ENCODE data around the gene SLC44A4.
A peak's percentile ranks its signal among the peaks of the same experiment; 100 is the strongest.
"Not testable (repeated sequence)": the region's sequence is repeated elsewhere in the genome, so short reads cannot be mapped to it uniquely, and the experiment has no call there.

SLC44A4 gene

DNA sequence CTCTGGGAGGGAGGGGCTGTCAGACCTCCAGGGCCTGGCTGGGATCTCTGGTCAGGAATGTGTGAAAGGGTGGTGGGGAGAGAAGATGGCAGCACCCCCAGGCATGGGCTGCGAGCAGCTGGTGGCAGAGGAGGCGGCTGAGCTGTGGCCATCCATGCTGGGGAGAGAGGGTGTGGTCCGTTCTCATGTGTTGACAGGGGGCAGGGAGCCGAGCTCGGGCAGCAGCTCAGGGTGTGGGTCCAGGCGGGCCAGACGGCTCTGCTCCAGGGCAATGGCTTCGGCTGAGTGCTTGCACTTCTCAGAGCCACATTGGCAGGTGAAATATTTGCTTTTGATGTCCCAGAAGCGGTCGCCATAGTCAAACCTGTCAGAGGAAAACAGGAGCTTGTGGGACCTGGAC, 1.1 kb upstream of the SLC44A4 start:
- DNase-seq (ENCODE audit: low read depth in 2 of 2): no peak

DNA sequence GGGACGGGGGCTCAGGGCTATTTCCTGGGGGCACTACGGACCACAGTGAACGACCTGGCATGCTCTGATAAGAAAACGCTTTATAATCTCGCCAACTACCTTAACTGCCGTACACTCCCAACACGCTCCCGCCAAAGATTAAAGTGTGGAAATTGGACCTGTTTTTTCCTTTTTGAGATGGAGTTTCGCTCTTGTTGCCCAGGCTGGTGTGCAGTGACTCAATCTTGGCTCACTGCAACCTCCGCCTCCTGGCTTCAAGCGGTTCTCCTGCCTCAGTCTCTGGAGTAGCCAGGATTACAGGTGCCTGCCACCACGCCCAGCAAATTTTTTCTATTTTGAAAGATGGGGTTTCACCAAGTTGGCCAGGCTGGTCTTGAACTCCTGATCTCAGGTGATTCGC, 346 bp upstream of the SLC44A4 start:
- no peak for DNase-seq (ENCODE audit: low read depth in 2 of 2)

DNA sequence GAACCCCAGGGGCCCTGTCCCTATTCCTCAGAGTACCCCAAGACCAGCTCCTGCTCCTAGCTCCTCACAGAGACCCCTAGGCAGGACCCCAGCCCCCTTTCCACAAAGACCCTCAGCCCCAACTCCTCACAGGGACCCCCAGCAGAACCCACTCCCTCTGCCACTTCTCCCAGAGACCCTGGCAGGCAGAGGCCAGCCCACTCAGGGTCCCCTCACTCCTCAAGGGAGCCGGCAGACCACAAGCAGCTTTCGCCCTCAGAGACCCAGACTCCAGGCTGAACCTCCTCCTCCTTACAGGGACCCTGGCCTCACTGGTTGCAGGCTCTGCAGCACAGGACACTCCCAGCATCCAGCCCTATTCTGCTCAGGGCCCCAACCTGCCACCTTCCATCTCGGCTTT, 575 bp downstream of the SLC44A4 start:
- DNase-seq (ENCODE audit: low read depth in 2 of 2): no peak

DNA sequence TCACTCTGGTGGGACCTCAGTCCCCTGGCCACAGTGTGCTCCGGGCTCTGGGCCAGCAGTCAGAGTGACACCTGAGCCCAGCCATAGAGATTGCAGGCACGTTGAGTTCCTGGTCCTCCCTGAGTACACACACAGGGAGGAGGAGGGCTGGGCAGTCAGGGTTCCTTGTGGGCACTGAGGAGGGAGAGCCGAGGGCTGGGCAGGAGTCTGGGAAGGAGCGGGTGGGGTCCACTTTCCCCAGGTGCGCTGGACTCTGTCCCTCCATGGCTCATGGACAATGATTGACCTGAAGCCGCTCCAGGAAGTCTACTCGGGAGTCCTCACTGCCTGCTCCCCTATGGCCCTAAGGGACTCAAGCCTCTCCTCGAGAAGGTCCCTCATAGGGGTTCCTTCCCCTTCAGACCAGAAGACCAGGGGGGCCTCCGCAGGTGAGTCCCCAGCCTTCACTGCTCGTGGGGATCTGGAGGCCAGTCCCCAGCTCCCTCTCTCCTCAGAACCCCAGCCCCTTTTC, 1.1 kb downstream of the SLC44A4 start:
- DNase-seq (ENCODE audit: low read depth in 2 of 2): no peak

DNA sequence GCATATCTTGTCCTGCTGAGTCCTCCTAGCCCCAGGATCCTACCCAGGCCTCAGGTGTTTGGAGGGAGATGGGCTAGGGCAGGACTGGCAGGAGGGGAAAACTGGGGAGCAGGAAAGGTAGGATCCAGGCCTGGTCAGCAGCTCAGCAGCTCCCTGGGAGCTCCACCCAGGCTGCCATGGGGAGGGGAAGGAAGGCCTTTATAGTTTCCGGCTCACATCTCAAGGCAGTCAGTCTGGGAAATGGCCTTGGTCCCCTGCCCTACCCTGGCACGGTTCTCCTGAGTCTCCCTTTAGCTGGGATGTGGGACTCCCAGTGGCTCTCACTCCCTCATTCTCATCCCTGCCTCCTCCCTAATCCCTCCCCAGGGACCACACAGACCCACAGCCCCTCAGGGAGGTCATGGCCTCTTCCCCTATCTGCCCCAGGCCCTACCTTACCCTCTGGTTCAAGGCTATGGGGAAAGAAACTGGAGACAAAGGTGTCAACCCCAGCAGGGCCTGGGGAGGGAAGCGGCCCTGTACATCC, 1.6 kb downstream of the SLC44A4 start:
- DNase-seq (ENCODE audit: low read depth in 2 of 2): no peak

DNA sequence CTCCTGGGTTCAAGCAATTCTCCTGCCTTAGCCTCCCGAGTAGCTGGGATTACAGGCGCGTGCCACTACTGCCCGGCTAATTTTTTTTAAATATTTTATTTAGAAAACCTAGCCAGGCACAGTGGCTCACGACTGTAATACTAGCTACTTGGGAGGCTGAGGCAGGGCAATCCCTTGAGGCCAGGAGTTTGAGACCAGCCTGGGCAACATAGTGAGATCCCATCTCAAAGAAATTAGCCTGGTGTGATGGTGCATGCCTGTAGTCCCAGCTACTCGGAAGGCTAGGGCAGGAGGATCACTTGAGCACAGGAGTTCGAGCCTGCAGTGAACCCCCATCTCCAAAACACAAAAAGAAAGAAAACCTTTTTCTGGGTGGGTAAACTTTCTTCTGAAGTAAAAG, 2.4 kb downstream of the SLC44A4 start:
- DNase-seq (ENCODE audit: low read depth in 2 of 2): no peak

DNA sequence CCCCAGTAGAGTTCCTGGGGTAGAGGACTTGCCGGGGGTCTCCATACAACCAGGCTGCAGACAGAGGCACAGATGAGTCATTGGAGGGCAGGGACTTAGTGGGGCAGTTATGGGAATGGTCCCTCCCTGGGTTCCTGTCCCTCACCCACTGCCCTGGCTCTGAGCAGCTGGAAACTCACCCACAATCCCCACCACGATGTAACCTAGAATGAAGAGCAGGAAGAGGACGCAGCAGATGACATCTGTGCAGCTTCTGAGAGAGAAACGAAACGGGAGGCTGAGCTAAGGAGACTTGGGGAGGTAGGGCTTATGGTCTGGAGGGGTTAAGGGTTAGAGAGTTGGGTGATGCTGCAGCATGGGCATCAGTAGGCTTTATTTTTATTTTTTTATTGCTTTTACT, 2.9 kb downstream of the SLC44A4 start:
- no peak for DNase-seq (ENCODE audit: low read depth in 2 of 2)

DNA sequence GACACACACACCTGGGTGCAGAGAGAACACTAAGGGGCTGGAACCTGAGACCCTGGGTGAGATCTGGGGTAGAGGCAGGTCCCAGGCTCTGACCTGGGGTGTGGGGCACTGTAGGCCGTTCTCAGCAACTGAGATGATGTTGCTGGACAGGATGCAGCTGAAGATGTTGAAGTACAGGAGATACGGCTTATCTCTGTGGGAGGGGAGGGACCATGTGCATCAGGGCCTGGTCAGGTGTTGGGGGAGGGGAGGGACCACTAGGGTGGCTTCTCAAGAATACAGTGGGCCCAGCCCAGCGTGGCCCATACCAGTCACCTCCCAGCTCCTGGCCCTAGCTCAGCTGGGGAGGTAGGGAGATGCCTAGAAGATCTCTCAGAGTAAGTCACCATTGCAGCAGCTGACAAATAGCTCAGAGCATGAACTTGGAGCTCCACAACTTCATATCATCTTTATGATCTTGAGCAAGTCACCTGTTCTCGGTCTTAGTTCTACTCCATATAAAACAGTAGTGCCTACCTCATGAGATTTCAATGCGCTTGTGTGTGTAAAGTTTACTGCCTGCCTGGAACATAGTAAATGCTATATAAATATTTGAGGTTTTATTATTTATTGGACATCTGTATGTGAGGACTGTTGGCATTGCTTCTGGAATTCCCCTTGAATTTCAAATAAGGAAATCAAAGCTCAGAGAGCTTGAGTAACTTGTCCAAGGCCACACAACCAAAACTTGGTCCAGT, 3.8 kb downstream of the SLC44A4 start:
- no peak for DNase-seq (ENCODE audit: low read depth in 2 of 2)

DNA sequence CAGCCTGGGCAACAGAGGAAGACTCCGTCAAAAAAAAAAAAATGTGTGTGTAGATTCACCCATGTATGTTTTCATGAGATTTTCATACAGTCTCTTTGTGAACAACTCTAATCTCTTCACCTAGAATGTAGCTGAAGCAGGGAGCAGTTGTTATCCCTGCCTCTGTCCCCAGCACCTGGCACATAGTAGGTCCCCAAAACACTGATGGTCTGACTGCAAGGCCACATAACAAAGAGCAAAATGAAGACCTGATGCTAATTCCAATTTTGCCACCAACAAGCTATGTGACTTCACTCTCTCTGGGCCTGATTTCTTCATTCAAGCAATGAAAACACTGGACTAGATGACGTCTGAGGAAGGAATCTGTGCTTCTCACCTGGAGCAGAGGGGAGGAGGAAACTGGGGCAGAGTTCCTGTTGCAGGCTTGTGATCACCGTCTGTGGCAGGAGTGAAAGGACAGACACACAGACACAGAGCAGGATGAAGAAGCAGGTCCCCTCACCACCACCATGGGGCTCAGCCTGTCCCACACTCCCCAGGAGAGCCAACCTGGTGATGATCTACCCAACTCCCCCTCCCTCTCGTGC, 4.6 kb downstream of the SLC44A4 start:
- no peak for DNase-seq (ENCODE audit: low read depth in 2 of 2)

DNA sequence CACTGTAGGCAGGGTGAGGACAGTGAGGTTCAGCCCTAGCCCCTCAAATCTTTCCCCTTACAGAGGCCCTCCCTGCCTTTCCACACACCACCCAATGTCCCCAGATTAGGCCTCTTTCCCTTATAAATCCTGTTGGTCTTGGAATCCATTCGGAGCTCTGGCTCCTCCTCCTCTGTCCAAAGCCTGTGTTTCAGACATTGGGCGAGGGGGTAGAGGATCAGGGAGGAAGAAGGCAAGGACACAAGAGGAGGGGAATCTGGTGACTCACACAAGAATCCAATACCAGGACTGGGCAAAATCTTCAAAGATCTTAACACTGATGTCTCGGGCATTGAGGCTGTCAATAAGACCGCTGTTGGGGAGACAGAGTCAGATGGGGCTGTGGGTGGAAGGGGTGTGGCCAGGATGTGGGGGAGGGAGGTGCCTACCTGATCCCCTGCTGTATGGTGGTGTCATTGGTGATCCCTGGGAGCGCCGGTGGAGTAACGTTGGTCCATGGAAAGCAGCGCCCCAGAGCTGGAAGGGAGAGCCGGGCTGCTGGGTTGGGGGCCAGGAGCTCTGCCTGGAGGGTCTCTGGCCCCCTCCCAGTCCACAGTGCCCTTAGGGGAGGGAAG, 7.6 kb downstream of the SLC44A4 start:
- DNase-seq (ENCODE audit: low read depth in 2 of 2): no peak

DNA sequence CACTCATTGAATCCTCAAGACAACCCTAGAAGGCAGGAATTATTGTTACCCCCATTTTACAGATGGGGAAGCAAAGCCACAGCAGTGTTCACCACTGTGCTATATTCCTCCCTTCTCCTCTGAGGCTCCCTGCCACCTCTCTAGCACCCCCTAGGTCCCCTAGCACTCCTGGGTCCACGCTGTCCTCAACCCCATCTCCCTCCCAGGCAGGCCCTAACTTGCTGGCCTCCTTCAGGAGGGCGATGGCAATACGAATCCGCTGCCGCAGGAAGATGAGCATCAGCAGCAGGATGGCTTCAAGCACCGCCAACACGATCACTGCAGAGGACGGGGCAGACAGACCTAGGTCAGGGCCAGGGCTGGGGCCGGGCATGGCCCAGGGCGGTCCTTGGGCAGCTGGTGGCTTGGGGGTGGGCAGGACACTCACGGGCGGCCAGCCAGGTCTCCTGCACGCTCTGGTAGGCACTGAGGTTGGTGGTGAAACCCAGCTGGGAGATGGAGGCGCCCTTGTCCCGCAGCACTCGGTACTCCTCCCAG, 8.3 kb downstream of the SLC44A4 start:
- DNase-seq (ENCODE audit: low read depth in 2 of 2): no peak

DNA sequence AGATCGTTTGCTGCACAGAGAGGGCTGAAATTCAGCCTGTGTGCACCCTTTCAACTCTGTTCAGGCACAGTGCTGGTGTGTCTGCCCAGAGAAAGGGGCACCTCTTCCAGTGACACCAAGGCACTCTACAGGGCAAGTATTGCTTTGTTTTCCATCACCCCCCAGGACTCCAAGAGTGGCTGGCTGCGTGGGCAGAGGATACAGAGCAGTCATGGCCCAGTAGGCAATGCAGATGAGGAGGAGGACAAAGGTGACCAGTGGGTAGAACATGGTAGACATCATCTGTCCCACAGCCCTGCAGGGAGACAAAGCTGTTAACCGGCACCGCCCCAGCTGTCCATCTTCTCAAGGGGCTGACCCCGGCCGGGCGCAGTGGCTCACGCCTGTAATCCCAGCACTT, 9.5 kb downstream of the SLC44A4 start:
- no peak for DNase-seq (ENCODE audit: low read depth in 2 of 2)

DNA sequence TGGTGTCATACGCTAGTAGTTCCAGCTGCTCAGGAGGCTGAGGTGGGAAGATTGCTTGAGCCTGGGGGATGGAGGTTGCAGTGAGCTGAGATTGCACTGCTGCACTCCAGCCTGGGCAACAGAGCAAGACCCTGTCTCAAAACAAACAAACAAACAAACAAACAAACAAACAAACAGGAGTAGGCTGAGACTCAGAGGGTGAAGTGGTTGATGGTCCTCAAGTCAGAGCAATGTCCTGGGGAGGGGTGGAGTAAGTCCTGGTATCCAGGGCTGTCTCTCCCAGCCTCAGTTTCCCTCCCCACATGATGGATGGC, 10.2 kb downstream of the SLC44A4 start:
- not testable (repeated sequence) for DNase-seq (ENCODE audit: low read depth in 2 of 2)

DNA sequence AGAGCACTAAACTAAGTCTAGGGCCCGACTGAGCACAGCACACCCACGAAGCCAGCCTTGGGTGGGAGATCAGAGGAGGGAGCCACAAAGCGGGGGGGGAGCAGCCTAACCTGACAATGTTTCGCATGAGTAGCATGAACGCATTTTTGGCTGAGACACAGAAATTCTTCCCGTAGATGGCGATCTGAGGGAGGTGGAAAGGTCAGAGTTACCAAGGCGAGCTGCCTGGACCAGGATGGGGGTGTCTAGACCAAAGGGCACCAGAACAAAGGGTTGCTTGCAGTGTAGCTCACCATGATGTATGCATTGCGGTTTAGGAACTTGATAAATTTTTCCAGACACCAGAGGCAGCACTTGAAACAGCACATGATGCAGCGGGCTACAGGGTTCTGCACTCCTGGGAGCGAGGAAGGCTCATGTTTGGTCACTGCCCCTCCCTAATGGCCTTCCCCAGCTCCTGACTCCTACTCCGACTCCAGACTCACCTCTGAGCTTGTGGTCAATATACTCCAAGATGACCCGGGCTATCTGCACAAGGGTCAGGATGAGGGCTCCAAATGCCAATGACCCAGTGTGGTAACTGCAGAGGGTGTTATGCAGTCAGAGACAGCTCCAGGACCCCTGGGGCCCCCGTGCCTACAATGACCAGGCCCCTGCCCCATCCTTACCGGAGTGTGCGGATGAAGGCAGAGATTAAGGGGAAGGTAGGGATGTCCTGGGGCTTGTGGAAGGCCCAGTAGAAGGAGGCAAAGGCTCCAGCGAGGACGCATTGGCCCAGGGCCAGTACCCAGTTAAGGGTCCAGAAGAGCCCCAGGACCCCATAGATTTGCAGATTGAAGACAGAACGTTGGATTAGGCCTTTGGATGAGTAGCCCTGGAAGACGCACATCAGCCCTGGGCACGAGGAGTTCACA, 13.3 kb downstream of the SLC44A4 start:
- no peak for DNase-seq (ENCODE audit: low read depth in 2 of 2)

DNA sequence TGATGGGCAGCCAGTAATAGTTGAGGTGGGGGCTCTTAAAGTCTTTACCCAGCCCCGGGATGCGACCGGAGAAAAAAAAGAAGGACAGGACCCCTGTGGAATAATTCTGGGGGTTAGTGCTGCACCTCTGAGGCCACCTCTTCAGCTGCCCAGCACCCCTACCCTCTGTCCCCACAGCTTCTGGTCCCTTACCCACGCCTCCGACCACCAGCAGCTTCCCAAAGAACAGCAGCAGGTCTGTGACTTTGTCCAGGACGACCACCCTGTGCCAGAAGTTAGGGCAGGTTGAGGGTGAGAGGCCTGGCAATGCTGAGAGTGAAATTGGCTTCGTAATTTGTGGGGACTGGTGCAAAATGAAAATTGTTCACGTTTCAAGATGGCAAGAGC, 14.0 kb downstream of the SLC44A4 start:
- DNase-seq (ENCODE audit: low read depth in 2 of 2): no peak

DNA sequence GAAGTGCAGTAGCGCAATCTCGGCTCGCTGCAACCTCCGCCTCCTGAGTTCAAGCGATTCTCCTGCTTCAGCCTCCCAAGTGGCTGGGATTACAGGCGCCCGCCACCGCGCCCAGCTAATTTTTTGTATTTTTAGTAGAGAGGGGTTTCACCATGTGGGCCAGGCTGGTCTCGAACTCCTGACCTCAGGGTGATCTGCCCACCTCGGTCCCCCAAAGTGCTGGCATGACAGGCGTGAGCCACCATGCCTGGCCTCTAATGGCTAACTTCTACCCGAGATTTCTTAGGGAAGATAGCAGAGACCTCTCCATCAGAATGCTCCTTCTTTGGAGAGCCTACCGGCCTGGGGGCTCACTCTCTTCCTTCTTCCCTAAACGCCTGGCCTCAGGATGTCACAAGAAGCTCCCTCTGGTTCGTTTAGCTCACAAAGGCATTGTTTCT, 14.7 kb downstream of the SLC44A4 start:
- not testable (repeated sequence) for DNase-seq (ENCODE audit: low read depth in 2 of 2)

DNA sequence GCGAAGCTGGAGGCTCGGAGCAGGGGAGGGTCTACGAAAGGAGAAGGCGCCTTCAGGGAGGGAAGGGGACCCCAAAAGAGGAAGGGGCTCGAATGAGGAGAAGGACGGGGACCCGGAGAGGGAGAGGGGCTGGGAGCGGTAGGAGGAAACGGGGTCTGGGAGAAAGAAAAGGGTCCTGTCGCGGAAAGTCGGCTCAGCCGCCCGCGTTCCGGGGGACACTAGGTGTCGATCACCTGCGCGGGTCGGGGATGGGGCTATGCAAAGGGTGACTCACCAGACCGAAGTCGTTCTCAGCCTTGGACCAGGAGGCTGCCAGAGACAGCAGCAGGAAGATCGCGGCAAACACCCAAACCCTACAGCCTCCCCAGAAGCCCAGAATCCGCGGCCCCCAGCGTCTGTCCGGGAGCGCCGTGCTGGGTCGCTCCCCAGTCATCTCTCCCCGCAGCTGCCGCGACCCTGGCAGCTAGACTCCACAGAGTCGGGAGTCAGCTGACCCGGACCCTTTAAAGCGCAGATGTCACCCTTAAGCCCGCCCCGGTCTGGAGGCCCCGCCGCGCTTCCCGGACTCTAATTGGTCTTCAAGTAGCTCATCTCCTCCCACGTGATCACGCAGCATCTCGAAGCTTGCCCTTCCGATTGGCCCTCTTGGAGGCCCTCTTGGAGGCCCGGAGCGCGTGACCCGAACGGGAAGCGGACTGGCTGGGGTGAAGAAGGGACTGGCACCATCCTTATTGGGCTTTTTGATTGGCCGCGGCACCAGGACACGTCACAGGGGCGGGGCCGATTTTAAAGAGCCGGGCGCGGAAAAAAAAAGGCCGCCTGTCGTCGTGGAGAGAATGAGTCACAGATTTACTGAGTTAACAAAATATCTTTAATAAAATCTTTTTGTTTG, 16.2 kb downstream of the SLC44A4 start, which contains the start of gene NEU1:
NEU1 (minus strand) TSS at position 478 of the 892 bp plus-strand sequence; CDS start at position 433, 45 bp downstream.
- DNase-seq (ENCODE audit: low read depth in 2 of 2): peak; percentile 99 to 100

DNA sequence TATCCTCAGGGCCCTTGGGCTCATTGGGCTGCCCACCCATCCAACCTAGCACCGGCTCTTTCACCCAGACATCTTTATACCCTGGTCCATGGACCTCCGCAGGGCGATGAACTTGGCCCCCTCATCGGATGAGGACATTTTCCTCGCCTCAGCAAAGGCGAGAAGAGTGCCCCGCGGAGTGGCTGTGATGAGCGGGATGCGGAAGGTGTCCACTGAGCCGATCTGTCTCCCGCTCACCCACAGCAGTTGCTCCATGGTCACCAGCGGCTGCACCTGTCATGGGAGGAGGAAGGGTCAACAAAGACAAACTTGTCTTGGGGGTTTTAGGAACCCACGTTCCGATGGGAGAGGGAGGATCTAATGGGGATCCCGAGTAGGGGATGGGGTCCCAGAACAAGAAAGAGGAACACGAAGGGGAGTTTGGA, 16.9 kb downstream of the SLC44A4 start:
- no peak for DNase-seq (ENCODE audit: low read depth in 2 of 2)

DNA sequence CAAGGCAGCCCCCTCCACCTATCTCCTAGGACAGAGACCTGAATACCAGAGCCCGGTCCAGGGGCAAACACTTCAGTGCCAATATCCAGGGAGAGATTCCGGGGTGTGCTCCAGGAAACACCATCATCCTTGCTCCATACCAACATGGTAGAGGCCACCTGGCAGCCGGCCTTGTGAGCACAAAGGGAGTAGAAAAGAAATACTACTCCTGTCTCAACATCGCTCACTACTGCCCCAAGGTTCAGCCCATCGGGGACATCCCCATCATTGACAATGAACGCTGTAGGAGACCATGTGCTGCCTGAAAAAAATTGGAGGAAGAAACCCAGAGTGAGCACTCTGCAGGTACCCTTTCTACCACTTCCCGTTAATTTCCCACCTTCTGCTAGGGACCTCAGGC, 17.6 kb downstream of the SLC44A4 start:
- no peak for DNase-seq (ENCODE audit: low read depth in 2 of 2)

DNA sequence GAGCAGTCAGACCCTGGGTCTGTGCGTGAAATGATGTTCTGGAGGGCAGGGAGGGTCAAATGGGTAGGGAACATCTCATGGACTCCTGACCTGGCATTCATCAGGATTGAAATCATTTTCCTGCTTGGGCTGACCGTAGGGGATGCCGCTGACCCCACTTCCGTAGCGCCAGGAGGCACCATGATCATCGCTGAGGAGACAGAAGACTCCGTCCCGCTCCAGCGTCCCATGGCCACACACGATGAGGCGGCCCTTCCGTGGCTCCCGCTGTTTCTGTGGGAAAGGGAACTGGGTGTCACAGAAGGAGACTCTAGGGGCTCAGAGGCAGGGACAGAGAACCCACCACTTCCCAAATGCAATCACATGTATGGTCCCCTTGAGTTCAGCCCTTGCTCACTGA, 18.4 kb downstream of the SLC44A4 start:
- no peak for DNase-seq (ENCODE audit: low read depth in 2 of 2)
